HG02852 (cell line): ENCODE results near the gene TRIM7.

Source experiments
- ATAC-seq: cut with Tn5 transposase; IDR thresholded peaks from one replicate; pipeline ENCODE4 v1.9.1; 2021; ENCODE audit warnings: mild to moderate bottlenecking, moderate library complexity; ENCODE audit not compliant: unreplicated experiment

The TRIM7 gene

GRCh38 chr5:181204826-181205760, at the start of gene TRIM7:
TRIM7 (minus strand) TSS chr5:181205196; CDS start chr5:181205110, 86 bp downstream.
- ATAC-seq, result no peak

GRCh38 chr5:181248277-181248676, 43.3 kb upstream of the TRIM7 start:
- ATAC-seq, result no peak

GRCh38 chr5:181246276-181247049, 41.5 kb upstream of the TRIM7 start:
- ATAC-seq, result peak; percentile 39

GRCh38 chr5:181245427-181246275, 40.7 kb upstream of the TRIM7 start:
- peak; percentile 2 for ATAC-seq

- peak; percentile 56 for ATAC-seq
These were observed 38.8 kb upstream of the TRIM7 start, which contains the start of gene RACK1 for GRCh38 chr5:181243564-181244343. RACK1 (minus strand) TSS chr5:181243906; CDS start chr5:181243800, 106 bp downstream.

- peak; percentile 2 for ATAC-seq
These were observed 38.1 kb upstream of the TRIM7 start for GRCh38 chr5:181243018-181243563.

- no peak for ATAC-seq
These were observed 37.0 kb upstream of the TRIM7 start for GRCh38 chr5:181242031-181242451.

- no peak for ATAC-seq
These were observed 36.5 kb upstream of the TRIM7 start for GRCh38 chr5:181241393-181241975.

- no peak for ATAC-seq
These were observed 34.2 kb upstream of the TRIM7 start for GRCh38 chr5:181239062-181239663.

GRCh38 chr5:181237729-181238385, 32.9 kb upstream of the TRIM7 start:
- no peak for ATAC-seq

- ATAC-seq, result no peak
These were observed 32.1 kb upstream of the TRIM7 start for GRCh38 chr5:181236954-181237641.

GRCh38 chr5:181236471-181236870, 31.5 kb upstream of the TRIM7 start:
- no peak for ATAC-seq

- ATAC-seq, result no peak
These were observed 30.8 kb upstream of the TRIM7 start for GRCh38 chr5:181235689-181236366.

GRCh38 chr5:181235323-181235688, 30.3 kb upstream of the TRIM7 start:
- no peak for ATAC-seq

- ATAC-seq, result no peak
These were observed 29.7 kb upstream of the TRIM7 start for GRCh38 chr5:181234455-181235306.

GRCh38 chr5:181233801-181234454, 28.9 kb upstream of the TRIM7 start:
- no peak for ATAC-seq
